MV-4-11 (cell line): ENCODE data around the gene GTF2A1.
"Not testable (repeated sequence)": the region's sequence is repeated elsewhere in the genome, so short reads cannot be mapped to it uniquely, and the experiment has no call there.

Source experiments
- DNase-seq: peaks from one replicate; lab custom pipeline; 2025; lab: John Stamatoyannopoulos, UW

Gene GTF2A1

GRCh38 chr14:81231540-81231939 is 10.8 kb upstream of the GTF2A1 start:
- DNase-seq = no peak

DNA sequence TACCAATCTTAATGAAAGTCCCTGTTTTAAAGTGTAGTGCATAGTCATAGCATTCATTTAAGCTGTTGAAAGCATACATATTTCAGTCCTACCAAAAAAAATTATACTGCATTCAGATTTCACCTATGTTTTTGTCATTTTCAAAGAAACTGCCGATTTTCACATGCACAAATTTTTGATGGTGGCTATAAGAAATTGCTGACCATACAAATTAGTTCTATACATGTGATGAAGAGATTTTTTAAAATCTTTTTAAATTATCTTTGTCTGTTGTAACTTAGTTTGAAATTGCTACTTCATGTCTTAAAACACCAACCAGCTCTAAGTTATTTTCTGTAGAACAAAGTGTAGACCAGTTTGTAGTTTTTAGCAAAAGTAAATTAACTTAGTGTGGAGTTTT is 3.5 kb upstream of the GTF2A1 start:
- DNase-seq = no peak

DNA sequence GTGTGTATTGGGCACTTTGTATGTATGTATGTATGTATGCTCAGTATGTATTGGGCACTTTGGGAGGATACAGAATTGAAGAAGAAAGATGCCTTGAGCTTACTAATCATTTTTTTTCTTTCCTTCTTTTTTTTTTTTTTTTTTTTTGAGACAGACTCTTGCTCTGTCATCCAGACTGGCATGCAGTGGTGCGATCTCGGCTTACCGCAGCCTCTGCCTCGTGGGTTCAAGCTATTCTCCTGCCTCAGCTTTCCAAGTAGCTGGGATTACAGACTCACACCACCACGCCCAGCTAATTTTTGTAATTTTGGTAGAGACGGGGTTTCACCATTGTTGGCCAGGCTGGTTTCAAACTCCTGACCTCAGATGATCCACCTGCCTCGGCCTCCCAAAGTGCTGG is 3.0 kb upstream of the GTF2A1 start:
- DNase-seq = not testable (repeated sequence)

DNA sequence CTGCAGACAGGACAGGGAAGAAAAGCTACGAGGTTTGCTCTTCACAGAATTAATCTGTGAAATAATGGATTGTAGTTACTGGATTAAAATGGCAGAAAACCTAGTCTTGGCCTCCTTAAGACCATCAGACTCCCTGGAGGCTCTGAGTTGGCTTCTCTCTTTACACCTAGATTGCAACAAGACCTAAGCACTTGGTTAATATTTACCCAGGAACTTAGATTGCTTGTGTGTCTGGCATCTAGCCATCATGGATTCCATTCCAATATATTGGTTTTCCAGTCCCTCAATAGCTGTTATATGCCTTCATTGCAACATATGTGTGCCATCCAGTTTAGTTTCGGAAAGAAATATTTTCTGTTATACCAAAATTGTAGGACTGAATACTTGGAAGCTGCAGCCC is 1.9 kb upstream of the GTF2A1 start:
- no peak for DNase-seq

GRCh38 chr14:81222126-81222525 is 1.4 kb upstream of the GTF2A1 start:
- DNase-seq = no peak

- DNase-seq = no peak
These were observed 882 bp upstream of the GTF2A1 start for GRCh38 chr14:81221579-81222102.

DNA sequence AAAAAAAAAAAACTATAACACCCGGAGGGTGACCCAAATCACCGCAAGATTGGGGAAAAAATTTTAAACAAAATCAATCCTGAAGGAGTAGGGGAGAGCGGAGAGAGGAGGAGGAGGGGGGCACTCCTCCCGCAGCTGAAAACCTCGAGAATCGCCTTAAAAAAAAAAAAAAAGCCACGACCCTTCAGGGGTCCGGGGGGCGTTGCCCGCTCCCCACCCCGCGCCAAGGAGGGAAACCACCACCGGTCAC is 254 bp downstream of the GTF2A1 start:
- no peak for DNase-seq

GRCh38 chr14:81219759-81220579 is 790 bp downstream of the GTF2A1 start:
- peak; percentile 42 for DNase-seq

DNA sequence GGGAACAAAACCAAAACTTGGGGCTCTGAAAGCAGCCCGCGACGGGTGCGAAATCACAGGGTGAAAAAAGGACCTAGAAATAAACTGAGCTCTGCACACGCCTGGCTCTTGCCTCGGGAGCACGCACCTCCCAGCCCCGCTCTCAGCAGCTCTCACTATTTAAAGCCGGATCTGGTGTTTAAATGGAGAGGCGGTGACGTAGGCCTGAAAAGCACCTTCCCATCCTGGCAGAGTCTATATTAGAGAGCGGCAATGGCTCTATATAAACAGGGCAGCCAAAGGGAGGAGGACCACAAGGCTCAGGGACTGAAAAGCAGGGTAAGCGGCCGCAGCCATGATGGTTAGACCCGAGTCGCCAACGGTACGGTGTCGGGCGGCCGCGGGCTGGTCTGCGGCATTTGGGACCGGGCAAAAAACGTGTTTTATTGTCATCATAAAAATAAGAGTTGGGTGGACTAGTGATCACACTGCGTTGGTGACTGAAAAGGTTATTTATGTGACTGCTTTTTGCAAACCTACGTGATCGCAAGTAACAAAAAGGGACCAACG is 1.5 kb downstream of the GTF2A1 start:
- peak; percentile 93 for DNase-seq

GRCh38 chr14:81211844-81212243 is 8.9 kb downstream of the GTF2A1 start:
- DNase-seq = peak; percentile 63

DNA sequence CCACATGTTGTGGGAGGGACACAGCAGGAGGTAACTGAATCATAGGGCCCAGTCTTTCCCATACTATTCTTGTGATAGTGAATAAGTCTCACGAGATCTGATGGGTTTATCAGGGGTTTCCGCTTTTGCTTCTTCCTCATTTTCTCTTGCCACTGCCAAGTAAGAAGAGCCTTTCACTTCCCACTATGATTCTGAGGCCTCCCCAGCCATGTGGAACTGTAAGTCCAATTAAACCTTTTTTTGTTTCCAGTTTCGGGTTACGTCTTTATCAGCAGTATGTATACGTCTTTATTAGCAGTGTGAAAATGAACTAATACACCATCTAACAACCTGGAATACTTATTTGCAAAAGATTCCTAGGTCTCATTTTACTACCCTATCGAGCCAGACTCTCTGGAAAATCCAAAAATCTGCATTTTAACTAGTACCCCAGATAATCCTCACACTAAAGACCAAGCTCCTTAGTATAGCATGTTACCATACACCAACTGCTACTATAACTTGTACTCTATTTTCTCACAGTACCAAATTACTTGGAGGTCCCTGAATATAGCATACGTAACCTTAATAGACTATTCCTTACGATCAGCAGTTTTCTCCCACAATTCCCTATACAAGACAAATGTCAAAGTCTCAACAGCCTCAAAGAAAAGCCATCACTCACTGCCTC is 11.5 kb downstream of the GTF2A1 start:
- DNase-seq = peak; percentile 95

GRCh38 chr14:81208489-81208888 is 12.3 kb downstream of the GTF2A1 start:
- DNase-seq = peak; percentile 86

GRCh38 chr14:81206115-81206514 is 14.6 kb downstream of the GTF2A1 start:
- DNase-seq = no peak

GRCh38 chr14:81205639-81206038 is 15.1 kb downstream of the GTF2A1 start:
- peak; percentile 51 for DNase-seq

GRCh38 chr14:81200054-81200453 is 20.7 kb downstream of the GTF2A1 start:
- DNase-seq = peak; percentile 66

DNA sequence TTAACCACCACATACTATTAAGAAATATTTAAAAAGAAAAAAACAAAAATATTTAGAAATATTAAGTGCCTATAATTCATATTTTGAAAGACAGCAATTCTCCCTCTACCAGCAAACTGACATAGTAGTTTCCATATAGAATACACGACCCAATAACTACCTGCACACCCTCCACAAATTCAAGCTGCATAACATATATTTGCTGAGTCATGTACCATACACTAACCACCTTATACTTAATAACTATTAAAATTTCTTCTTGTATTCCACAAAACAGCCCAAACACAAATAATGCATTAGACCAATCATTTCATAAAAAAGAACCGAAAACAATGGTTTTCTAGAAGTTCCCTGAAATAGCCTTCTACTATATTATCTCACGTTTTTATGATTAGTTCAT is 21.7 kb downstream of the GTF2A1 start:
- no peak for DNase-seq

GRCh38 chr14:81198651-81199050 is 22.1 kb downstream of the GTF2A1 start:
- DNase-seq = no peak

DNA sequence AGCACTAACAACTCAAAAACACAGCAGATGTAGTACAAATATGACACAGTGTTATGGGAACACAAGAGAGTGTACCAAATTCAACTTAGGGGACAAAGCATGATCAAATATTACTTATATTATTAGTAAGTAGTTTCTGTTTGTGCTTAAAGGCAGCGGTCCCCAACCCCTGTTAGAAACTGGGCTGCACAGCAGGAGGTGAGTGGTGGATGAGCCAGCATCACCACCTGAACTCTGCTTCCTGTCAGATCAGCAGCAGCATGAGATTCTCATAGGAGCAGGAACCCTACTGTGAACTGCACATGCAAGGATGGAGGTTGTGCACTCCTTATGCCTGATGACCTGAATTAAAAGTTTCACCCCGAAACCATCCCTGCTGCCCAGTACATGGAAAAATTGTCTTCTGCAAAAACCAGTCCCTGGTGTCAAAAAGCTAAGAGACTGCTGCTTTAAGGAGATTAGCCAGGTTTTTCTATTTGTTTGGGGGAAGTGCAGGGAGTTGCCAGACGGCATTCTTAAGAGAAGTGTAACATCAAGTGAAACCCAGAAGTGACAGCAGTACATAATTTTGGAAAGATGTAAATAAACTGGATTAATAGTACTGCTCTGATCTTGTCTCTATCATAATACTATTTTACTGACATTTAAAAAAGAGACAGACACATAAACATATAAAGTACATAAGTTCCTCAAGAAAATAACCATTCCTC is 26.7 kb downstream of the GTF2A1 start:
- DNase-seq = no peak

GRCh38 chr14:81192594-81192993 is 28.2 kb downstream of the GTF2A1 start:
- DNase-seq = no peak

DNA sequence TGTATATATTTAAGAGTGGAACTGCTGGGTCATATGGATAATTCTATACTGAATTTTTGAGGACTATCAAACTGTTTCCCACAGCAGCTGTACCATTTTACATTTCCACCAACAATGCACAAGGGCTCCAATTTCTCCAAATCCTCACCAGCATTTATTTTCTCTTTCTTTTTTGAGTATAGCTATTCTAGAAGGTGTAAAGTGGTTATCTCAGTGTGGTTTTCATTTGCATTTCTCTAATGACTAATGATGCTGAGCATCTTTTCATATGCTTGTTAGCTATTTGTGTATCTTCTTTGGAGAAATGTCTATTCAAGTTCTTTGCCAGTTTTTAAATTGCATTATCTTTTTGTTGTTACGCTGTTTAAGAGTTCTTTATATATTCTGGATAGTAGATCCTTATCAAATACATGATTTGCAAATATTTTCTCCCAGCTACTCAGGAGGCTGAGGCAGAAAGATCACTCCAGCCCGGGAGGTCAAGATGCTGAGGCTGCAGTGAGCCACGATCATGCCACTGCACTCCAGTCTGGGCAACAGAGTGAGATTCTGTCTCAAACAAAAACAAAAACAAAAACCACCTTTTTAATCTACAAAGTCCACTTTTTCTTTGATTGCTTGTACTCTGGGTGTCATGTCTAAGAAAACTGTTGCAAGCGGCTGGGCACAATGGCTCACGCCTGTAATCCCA is 32.8 kb downstream of the GTF2A1 start:
- no peak for DNase-seq

DNA sequence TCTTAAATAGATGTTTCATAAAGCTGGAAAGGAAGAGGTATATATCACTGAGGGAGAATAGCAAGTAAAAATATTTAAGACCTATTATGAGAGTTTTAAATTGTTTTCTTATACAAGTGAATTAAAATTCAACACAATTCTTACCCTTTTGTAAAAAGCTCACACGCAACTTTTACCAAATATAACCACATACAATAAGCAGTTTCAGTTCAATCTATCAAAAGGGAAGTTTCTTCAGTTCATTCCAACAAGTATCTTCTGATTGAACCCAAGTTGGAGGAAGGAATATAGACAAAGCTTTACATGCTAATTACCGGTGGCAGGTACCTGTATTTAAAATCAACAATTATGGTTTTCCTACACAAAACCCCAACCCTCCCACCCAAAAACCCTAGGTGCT is 41.1 kb downstream of the GTF2A1 start:
- DNase-seq = peak; percentile 57

GRCh38 chr14:81178063-81178462 is 42.7 kb downstream of the GTF2A1 start:
- no peak for DNase-seq
